Measurements from ENCODE around the gene AVL9.
"Not testable (repeated sequence)": the region's sequence is repeated elsewhere in the genome, so short reads cannot be mapped to it uniquely, and the experiment has no call there.

The AVL9 gene

GRCh38 chr7:32496052-32496813 is 944 bp downstream of the AVL9 start:
- no peak for DNase-seq

- not testable (repeated sequence) for DNase-seq
Observed at GRCh38 chr7:32499755-32500154, 4.5 kb downstream of the AVL9 start.

GRCh38 chr7:32500216-32500615 is 4.9 kb downstream of the AVL9 start:
- not testable (repeated sequence) for DNase-seq

DNA sequence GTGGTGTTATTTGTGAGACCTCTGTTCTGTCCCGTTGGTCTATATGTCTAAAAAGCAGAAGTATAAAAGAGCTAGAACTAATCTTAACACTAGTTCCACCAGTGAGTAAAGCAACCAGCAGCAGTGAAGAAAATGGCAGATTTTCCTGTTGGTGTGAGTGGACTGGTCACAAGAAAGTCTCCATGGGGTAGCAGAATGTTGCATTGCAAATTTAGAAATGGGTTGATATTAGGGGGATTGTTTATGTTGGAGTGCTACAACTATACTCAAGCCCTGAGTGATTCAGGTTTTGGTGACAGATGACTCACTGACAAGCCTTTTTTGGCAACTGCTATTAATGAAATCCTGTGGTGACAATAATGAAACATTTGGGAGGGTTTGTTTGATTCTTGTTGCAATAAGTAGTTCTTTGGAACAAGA is 5.6 kb downstream of the AVL9 start:
- DNase-seq: no peak

GRCh38 chr7:32501522-32501921 is 6.2 kb downstream of the AVL9 start:
- no peak for DNase-seq

- DNase-seq: no peak
Observed at GRCh38 chr7:32502728-32503127, 7.4 kb downstream of the AVL9 start.

- DNase-seq: no peak
Observed at GRCh38 chr7:32506266-32507054, 11.2 kb downstream of the AVL9 start.

- no peak for DNase-seq
Observed at GRCh38 chr7:32507414-32507813, 12.1 kb downstream of the AVL9 start.

- DNase-seq: no peak
Observed at GRCh38 chr7:32511791-32512190, 16.5 kb downstream of the AVL9 start.

DNA sequence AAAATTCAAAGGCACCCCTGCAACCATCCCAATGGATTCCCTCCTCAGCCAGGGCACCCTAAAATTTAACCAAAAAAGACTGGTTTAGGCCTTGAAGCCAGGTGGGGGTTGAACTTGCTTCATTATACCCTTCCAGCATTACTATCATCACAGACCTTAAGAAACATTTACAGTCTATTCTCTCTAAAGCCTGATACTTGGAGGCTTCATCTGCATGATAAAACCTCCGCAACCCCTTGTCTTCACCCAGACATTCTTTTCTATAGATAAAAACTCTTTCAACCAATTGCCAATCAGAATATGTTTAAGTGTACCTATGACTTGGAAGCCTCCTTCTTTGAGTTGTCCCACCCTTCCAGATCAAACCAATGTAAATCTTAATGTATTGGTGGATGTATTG is 17.9 kb downstream of the AVL9 start:
- DNase-seq: no peak

DNA sequence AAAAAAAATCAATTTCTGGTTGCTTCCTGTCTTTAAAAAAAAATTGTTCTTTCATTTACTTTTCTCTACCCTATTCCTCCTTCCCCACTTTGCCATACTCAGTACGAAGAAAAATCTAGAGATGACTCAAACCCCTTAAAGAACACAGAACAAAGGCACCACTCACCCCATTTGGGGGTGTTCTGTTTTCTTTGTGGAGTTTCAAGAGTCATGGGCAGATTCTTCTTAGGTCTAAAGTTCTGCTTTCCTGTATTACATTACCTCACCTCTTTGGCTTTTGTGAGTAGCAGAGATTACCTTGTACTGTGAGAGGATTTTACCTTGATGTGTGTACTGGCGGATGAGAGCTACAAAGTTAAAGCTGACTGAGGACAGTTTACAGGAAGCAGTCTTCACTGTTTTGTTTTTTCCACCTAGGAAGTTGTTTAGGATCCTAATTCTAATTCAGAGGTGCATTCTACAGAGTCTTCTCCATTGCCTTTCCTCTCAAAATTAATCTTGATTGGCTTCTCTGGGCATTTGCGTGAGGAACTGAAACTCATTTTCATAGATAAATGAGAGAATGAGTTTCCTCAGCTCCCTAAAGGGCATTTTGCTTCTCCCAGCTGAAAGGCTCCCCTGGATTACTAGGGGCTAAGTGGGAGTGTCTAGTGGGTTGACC is 20.7 kb downstream of the AVL9 start:
- DNase-seq: no peak

GRCh38 chr7:32516551-32517100 is 21.3 kb downstream of the AVL9 start:
- DNase-seq: no peak

GRCh38 chr7:32518534-32519140 is 23.3 kb downstream of the AVL9 start:
- no peak for DNase-seq

GRCh38 chr7:32519763-32520162 is 24.5 kb downstream of the AVL9 start:
- no peak for DNase-seq

DNA sequence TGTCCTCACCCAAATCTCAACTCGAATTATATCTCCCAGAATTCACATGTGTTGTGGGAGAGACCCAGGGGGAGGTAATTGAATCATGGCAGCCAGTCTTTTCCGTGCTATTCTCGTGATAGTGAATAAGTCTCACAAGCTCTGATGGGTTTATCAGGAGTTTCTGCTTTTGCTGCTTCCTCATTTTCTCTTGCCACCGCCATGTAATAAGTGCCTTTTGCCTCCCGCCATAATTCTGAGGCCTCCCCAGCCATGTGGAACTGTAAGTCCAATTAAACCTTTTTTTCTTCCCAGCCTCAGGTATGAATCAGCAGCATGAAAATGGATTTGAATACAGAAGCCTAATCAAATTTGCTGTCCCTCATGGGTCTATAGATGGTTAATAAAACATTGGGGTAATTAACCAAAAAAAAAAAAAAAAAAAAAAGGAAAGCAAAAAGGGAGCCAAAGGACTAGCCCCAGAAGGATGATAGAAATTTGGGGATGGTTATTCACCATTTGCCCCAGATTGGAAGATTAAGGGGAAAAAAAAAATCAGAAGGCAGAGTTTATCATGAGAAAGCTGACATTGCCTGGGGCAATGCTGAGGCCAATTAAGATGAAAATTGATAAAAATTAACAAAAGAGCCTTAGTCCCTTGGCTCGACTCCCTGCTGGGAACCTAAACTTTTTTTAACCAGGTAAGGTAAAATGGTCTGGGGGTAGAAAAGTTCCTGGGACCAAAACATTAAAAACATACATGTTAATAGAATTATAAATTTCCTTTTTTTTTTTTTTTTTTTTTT is 27.6 kb downstream of the AVL9 start:
- no peak for DNase-seq

- no peak for DNase-seq
Observed at GRCh38 chr7:32524631-32525030, 29.3 kb downstream of the AVL9 start.

GRCh38 chr7:32525839-32526238 is 30.6 kb downstream of the AVL9 start:
- DNase-seq: no peak

DNA sequence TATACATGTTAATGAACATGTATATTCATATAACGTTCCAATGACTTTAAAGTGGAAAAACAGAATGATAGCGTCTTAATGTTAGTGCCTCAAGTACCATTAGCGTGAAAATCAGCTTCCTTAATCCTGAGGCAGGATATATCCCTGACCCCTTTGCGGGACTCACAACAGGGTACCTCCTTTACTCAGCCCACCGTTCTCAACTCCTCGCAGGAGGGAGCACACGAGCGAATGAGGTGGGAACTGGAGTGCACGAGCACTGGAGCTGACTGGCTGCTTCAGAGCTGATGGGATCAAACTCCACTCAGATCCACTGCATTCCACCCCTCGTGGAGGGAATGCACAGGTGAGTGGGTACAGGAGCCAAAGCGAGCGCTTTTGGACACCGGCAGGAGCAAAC is 36.1 kb downstream of the AVL9 start:
- no peak for DNase-seq

GRCh38 chr7:32532086-32532485 is 36.8 kb downstream of the AVL9 start:
- no peak for DNase-seq

GRCh38 chr7:32532716-32533115 is 37.4 kb downstream of the AVL9 start:
- DNase-seq: no peak

GRCh38 chr7:32533276-32534029 is 38.2 kb downstream of the AVL9 start:
- no peak for DNase-seq

All from cortex of kidney (tissue), 1 donor.